ENCODE results near the gene POP4.

DNA sequence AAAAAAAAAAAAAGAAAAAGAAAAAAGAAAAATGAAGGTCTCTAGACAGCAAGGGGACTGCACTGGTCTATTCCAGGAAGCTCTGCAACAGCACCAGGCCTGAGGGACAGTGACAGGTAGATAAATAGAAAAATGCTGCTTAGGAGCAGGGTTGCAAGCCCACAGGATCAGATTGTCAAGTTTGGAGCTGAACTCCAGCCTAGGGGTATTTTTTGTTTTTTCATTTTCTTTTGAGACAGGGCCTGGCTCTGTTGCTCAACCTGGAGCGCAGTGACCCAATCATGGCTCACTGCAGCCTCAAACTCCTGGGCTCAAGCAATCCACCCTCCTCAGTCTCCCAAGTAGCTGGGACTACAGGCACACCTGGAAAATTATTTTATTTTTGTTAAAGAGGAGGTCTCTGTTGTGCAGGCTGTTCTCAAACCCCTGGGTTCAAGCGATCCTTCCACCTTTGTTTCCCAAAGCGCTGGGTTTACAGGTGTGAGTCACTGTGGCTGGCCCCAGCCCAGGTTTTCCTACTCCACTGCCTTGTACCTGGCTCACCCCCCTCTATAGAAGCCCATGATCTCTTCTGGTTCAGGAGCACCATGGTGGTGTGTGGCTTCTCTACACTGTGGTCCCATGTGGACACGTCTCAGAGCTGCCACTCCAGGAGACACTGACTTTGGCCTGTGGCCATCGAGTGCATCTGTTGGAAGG is 23.9 kb downstream of the POP4 start:
- TF ChIP-seq CHD1 (IDR thresholded peaks at IDR 0.05; ENCODE audit: low read depth, low read length) (no peak), ZNF274 (IDR thresholded peaks at IDR 0.05; ENCODE audit: insufficient read depth, insufficient read length) (no peak), POLR2A (IDR thresholded peaks at IDR 0.05; ENCODE audit: low read depth, low read length) (no peak), NR2C2 (IDR thresholded peaks at IDR 0.05; ENCODE audit: borderline replicate concordance, control insufficient read depth, insufficient read length, low read depth) (no peak), TAF1 (IDR thresholded peaks at IDR 0.05; ENCODE audit: borderline replicate concordance, low read depth, low read length) (no peak), NFYB (IDR thresholded peaks at IDR 0.05; ENCODE audit: insufficient read depth, low read depth, low read length) (no peak), MYC (IDR thresholded peaks at IDR 0.05; ENCODE audit: insufficient read depth, insufficient read length, insufficient replicate concordance, low read length, severe bottlenecking) (no peak), PAX5 (IDR thresholded peaks at IDR 0.05; ENCODE audit: borderline replicate concordance, low read depth, low read length) (no peak), SIX5 (IDR thresholded peaks at IDR 0.05; ENCODE audit: low read depth, low read length, severe bottlenecking) (no peak), ESRRA (IDR thresholded peaks at IDR 0.05; ENCODE audit: low read length) (no peak), RUNX3 (IDR thresholded peaks at IDR 0.05; ENCODE audit: low read length) (no peak)
- TF ChIP-seq, protein P1, sequence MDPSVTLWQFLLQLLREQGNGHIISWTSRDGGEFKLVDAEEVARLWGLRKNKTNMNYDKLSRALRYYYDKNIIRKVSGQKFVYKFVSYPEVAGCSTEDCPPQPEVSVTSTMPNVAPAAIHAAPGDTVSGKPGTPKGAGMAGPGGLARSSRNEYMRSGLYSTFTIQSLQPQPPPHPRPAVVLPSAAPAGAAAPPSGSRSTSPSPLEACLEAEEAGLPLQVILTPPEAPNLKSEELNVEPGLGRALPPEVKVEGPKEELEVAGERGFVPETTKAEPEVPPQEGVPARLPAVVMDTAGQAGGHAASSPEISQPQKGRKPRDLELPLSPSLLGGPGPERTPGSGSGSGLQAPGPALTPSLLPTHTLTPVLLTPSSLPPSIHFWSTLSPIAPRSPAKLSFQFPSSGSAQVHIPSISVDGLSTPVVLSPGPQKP (IDR thresholded peaks at IDR 0.05; ENCODE audit: low read depth, low read length): no peak
- TF ChIP-seq, protein P2, sequence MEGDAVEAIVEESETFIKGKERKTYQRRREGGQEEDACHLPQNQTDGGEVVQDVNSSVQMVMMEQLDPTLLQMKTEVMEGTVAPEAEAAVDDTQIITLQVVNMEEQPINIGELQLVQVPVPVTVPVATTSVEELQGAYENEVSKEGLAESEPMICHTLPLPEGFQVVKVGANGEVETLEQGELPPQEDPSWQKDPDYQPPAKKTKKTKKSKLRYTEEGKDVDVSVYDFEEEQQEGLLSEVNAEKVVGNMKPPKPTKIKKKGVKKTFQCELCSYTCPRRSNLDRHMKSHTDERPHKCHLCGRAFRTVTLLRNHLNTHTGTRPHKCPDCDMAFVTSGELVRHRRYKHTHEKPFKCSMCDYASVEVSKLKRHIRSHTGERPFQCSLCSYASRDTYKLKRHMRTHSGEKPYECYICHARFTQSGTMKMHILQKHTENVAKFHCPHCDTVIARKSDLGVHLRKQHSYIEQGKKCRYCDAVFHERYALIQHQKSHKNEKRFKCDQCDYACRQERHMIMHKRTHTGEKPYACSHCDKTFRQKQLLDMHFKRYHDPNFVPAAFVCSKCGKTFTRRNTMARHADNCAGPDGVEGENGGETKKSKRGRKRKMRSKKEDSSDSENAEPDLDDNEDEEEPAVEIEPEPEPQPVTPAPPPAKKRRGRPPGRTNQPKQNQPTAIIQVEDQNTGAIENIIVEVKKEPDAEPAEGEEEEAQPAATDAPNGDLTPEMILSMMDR (IDR thresholded peaks at IDR 0.05 in 2 of 3, conservative IDR thresholded peaks at IDR 0.05 in 1 of 3; ENCODE audit: control insufficient read depth in 2 of 3, extremely low read depth in 1 of 3, insufficient read depth in 1 of 3, low read depth in 3 of 3, low read length in 3 of 3): no peak
